GM18505 (cell line): ENCODE measurements around the gene FTCDNL1.

Source experiments
- ATAC-seq: cut with Tn5 transposase; IDR thresholded peaks from one replicate; pipeline ENCODE4 v1.9.1; 2021; ENCODE audit not compliant: unreplicated experiment
- POLR2A ChIP-seq: IDR thresholded peaks from 4 replicates; pipeline ENCODE4 v1.6.1; 2011; ENCODE audit warnings: borderline replicate concordance; ENCODE audit not compliant: insufficient read depth, insufficient read length; ENCODE audit errors: extremely low read depth

FTCDNL1 gene

GRCh38 chr2:199850718-199851500, at the start of gene FTCDNL1:
FTCDNL1 (minus strand) TSS chr2:199851192; CDS start chr2:199848962, 2,230 bp downstream.
- peak; percentile 98 for ATAC-seq
- peak; percentile 74 for TF ChIP-seq POLR2A

GRCh38 chr2:199896617-199897016, 45.6 kb upstream of the FTCDNL1 start:
- no peak for TF ChIP-seq POLR2A

GRCh38 chr2:199895406-199895805, 44.4 kb upstream of the FTCDNL1 start:
- ATAC-seq, result no peak
- no peak for TF ChIP-seq POLR2A

More at GRCh38 chr2:199896617-199897016, 45.6 kb upstream of the FTCDNL1 start:
- ATAC-seq, result no peak

- TF ChIP-seq POLR2A, result no peak
- no peak for ATAC-seq
These were observed 32.7 kb upstream of the FTCDNL1 start for GRCh38 chr2:199883474-199884212.

- ATAC-seq, result no peak
- no peak for TF ChIP-seq POLR2A
These were observed 31.7 kb upstream of the FTCDNL1 start for GRCh38 chr2:199882667-199883066.

- TF ChIP-seq POLR2A, result no peak
- ATAC-seq, result no peak
These were observed 24.4 kb upstream of the FTCDNL1 start for GRCh38 chr2:199875400-199875799.

- no peak for ATAC-seq
- TF ChIP-seq POLR2A, result no peak
These were observed 23.2 kb upstream of the FTCDNL1 start for GRCh38 chr2:199874209-199874608.

GRCh38 chr2:199870581-199870980, 19.6 kb upstream of the FTCDNL1 start:
- no peak for ATAC-seq
- TF ChIP-seq POLR2A, result no peak

- TF ChIP-seq POLR2A, result no peak
- no peak for ATAC-seq
These were observed 18.7 kb upstream of the FTCDNL1 start for GRCh38 chr2:199869653-199870052.

GRCh38 chr2:199869227-199869541, 18.2 kb upstream of the FTCDNL1 start:
- no peak for TF ChIP-seq POLR2A
- ATAC-seq, result no peak

GRCh38 chr2:199868431-199869226, 17.6 kb upstream of the FTCDNL1 start:
- no peak for ATAC-seq
- no peak for TF ChIP-seq POLR2A

- TF ChIP-seq POLR2A, result no peak
- no peak for ATAC-seq
These were observed 14.9 kb upstream of the FTCDNL1 start for GRCh38 chr2:199865905-199866304.

- ATAC-seq, result no peak
- TF ChIP-seq POLR2A, result no peak
These were observed 11.8 kb upstream of the FTCDNL1 start for GRCh38 chr2:199862788-199863187.
